HL-60 (cell line): ENCODE measurements around the gene PEX13.

Experiments
- CTCF ChIP-seq: IDR thresholded peaks from one replicate; pipeline ENCODE4 v1.5.1; 2011; ENCODE audit warnings: low read length, control low read depth, inconsistent platforms; ENCODE audit not compliant: insufficient read depth
- GABPA ChIP-seq: IDR thresholded peaks from 2 replicates; pipeline ENCODE4 v1.6.1; 2012; ENCODE audit warnings: low read depth
- POLR2AphosphoS5 ChIP-seq: IDR thresholded peaks from 2 replicates; pipeline ENCODE4 v1.6.1; 2012; ENCODE audit warnings: low read depth
- REST ChIP-seq: IDR thresholded peaks from 2 replicates; pipeline ENCODE4 v1.6.1; 2012; ENCODE audit warnings: low read depth; ENCODE audit not compliant: insufficient replicate concordance
- SPI1 ChIP-seq: IDR thresholded peaks from 2 replicates; pipeline ENCODE4 v1.6.1; 2012; ENCODE audit warnings: low read depth, mild to moderate bottlenecking, borderline replicate concordance

GRCh38 chr2:60976256-60976850 lies 41.2 kb upstream of the PEX13 start:
- TF ChIP-seq POLR2AphosphoS5 = no peak
- no peak for TF ChIP-seq CTCF
- TF ChIP-seq REST = no peak
- TF ChIP-seq GABPA = no peak
- no peak for TF ChIP-seq SPI1
